ENCODE results near the gene SNORC. TPM values are rescaled to one million over a fixed set of nuclear protein-coding genes. Genes with fewer than 3 reads are reported as not detected.

The SNORC gene
- total RNA-seq, 1 experiment from 2014 or later: 7.8 TPM

DNA sequence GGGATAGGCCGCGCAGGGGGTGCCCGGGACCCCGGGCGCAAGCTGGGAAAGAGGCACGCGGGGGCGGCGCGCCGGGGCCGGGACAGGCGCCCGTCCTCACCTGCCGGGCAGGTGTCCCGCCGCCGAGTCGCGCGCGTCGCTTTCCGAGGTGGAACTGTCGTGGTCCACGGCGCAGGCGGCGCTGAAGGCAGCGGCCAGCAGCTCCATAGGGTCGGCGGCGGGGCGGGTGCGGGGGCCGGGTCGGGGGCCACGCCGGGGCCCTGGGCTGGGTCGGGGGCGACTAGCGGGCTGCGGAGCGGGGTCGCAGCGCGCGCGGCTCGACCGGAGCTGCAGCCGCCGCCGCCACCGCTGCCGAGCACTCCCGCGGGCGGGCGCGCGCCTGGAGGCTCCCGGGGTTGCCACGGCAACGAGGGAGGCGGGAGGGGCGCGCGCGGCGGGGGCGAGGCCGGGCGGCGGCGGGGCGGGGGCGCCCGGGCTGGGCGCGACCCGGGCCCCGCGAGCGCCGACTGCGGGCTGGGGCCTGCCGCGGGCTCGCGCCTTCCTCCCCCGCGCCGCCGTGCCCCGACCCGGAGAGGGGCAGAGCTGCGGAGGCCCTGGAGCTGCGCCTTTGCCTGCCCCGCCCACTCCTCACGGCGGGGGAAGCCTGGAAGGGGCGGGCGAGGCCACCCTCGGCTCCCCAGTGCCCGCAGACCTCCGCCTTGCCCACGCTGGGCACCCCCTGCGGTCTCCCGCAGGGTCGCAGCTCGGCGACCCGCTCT is 57.9 kb downstream of the SNORC start:
- no peak for DNase-seq (ENCODE audit: unreplicated experiment)
- H3K27ac Mint-ChIP-seq (ENCODE audit: low read depth, unreplicated experiment): no peak overlapping the region
- no peaks in the 10 kb centered on the region for H3K9me3 Mint-ChIP-seq (ENCODE audit: unreplicated experiment)
- no peaks in the 10 kb centered on the region for H3K36me3 Mint-ChIP-seq (ENCODE audit: insufficient read depth, unreplicated experiment)
- POLR2A ChIA-PET: no interaction called here
- no peaks in the 10 kb centered on the region for H3K27me3 Mint-ChIP-seq (ENCODE audit: insufficient read depth, unreplicated experiment)
- peaks cover 7% of the 10 kb centered on the region for H3K4me1 Mint-ChIP-seq (ENCODE audit: insufficient read depth, unreplicated experiment)
- CTCF ChIA-PET: no interaction called here
- peak overlapping the region; percentile 58 for H3K4me3 Mint-ChIP-seq (ENCODE audit: unreplicated experiment)
- intact Hi-C loops (cut with micrococcal nuclease): no loop called here
- BruUV-seq (replicated peaks): no TSS peak
- TF ChIP-seq, protein P1, sequence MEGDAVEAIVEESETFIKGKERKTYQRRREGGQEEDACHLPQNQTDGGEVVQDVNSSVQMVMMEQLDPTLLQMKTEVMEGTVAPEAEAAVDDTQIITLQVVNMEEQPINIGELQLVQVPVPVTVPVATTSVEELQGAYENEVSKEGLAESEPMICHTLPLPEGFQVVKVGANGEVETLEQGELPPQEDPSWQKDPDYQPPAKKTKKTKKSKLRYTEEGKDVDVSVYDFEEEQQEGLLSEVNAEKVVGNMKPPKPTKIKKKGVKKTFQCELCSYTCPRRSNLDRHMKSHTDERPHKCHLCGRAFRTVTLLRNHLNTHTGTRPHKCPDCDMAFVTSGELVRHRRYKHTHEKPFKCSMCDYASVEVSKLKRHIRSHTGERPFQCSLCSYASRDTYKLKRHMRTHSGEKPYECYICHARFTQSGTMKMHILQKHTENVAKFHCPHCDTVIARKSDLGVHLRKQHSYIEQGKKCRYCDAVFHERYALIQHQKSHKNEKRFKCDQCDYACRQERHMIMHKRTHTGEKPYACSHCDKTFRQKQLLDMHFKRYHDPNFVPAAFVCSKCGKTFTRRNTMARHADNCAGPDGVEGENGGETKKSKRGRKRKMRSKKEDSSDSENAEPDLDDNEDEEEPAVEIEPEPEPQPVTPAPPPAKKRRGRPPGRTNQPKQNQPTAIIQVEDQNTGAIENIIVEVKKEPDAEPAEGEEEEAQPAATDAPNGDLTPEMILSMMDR (IDR thresholded peaks at IDR 0.05; ENCODE audit: unreplicated experiment): no peak

Other genes with a start within 250 kb of the SNORC start
- not detected in 2 replicates for gene EFHD1, start 236.7 kb upstream of the SNORC start, total RNA-seq (2022)
- 71.1 and 90.3 TPM in 2 replicates for gene GIGYF2, start 172.9 kb upstream of the SNORC start, total RNA-seq (2022)
- not detected in 2 replicates for gene KCNJ13, start 93.7 kb upstream of the SNORC start, total RNA-seq (2022)
- 2.7 and 7.4 TPM in 2 replicates for gene NGEF, start 143.0 kb downstream of the SNORC start, total RNA-seq (2022)
- not detected in 2 replicates for gene NEU2, start 162.4 kb downstream of the SNORC start, total RNA-seq (2022)
- 46.1 and 64.9 TPM in 2 replicates for gene INPP5D, start 190.1 kb downstream of the SNORC start, total RNA-seq (2022)

Measured in MCF 10A (cell line).